ENCODE data around the gene PIGN.

Gene PIGN

DNA sequence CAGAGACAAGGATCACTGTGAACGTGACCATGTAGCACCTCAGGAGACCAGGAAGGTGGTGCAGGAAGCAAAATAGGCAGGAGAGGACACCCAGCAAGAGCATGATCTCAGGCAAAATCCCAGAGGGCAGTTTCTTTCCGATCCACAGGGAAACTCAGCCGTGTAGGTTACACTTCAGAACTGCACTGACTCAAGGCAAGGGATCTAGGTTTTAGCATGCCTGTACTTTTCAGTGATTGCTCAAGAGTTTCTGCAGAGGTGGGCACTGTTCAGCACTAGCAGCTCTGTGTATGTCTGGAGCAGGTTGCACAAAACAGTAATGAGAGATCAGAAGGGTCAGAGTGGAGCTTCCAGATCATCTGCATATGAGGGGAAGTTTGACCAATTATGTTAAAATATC lies 177.3 kb downstream of the PIGN start:
- DNase-seq (ENCODE audit: low spot score), result no peak

DNA sequence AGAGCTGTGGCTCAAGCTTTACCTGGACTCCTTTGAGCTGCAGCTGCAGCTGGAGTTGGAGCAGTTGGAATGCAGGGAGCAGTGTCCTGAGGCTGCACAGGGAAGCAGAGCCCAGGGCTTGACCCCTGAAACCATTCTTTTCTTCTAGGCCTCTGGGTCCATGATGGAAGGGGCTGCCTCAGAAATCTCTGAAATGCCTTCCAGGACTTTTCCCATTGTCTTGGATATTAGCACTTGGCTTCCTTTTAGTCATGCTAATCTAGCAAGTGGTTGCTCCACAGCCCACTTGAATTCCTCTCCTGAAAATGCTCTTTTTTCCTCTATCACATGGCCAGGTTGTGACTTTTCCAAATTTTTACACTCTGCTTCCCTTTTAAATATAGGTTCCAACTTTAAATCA lies 185.5 kb downstream of the PIGN start:
- DNase-seq (ENCODE audit: low spot score), result no peak

DNA sequence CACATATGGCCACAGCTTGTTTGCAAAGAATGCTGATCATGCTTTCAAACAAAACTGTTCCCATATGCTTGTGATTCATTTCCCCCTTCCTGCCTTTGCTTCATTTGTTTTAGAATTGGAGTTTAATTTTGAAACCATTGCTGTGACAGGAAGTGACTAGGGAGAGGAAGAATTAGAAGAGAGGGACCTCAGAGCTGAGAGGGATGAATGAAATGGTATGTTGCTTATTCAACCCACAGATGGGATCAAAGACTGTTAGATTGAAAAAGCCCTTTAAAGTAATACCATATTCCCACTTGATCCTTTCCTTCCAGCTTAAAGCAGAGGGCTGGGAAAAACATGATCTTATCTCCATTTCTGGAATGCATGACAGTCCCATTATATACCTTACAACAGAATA lies 187.9 kb downstream of the PIGN start:
- DNase-seq (ENCODE audit: low spot score), result no peak

DNA sequence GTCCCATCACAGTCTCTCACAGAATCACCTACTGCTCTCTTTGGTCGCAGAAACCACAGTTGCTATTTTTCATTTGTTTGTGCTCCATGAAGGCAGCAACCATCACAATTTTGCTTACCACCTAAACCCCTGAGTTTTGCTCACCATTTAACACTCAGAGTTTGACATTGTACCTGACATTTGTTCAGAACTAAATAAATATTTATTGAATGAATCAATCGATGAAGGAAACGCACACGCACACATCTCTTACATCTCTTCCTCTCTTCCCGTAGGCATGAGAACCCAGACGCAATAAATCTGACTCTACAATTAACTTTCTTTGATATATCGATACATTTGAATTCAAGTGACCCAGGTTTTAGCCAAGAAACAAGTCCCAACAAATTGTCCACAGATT lies 188.5 kb downstream of the PIGN start:
- DNase-seq (ENCODE audit: low spot score), result no peak

DNA sequence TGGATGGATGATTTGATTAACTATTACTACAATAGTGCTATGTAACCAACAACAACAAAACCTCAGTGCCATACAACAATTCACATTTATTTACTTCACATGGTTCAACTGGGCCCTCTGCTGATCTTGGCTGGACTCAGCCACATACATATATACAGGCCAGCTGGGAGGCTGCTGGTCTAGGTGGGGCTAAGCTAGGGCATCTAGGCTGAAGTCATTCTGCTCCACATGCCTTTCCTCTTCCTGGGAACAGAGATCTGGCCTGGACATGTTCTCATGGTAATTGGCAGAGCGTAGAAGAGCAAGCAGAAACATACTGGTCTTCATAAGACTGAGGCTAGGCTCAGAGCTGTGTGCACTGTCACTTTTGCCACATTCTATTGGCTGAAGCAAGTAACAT lies 191.2 kb downstream of the PIGN start:
- no peak for DNase-seq (ENCODE audit: low spot score)

DNA sequence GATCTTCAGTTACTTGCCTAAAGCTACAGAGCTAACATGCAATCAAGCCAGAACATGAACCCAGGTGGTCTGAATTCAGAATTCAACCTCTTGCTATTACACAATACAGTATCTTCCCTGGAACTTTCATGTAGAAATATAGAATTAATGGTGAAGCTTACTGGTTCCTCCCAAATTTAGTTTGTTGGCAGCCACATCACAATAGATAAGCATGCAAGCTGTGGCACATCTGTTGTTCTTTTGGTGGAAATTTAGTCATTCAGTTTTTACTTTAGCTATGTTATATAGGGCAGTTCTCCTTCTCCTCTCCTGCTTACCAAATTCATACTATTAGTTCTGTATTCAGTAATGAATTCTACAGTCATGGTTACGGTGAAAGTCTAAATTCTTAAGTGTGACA lies 193.0 kb downstream of the PIGN start:
- peak; percentile 12 for DNase-seq (ENCODE audit: low spot score)

DNA sequence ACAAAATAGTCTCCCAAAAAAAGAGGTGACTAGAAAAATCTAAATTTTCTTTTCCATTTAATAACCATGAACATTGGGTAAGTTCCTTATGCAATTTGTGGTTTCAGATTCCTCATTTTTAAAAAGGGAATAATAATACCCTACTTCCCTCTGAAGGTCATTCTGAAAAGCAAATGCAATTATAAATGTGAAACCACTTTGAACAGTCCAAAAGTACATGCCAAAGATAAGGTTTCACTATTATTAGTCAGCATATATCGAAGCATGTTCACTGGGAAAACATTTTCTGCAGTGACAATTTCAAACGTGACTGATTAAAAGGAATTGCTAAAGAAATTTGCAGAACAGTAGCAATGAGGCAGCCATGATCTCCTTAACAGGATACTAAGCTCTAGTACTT lies 193.9 kb downstream of the PIGN start:
- DNase-seq (ENCODE audit: low spot score), result no peak

DNA sequence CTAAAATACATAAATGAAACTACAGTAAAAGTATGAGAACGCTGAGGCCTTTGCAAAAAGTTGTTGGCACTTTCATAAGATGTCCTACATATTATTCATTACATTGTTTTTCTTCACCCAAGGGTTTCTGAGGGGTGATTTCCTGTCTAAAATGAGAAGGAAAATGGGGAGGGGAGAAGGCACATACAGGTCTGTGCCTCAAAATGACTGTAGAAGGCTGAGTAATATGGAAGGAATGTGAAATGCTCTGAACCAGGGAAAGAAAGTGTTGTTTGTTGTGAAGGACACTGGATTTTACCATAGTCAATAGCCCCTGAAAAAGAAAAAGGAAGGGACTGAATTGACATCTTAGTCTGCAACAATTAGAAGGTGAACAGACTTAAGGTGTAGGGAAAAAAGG lies 194.6 kb downstream of the PIGN start:
- no peak for DNase-seq (ENCODE audit: low spot score)

DNA sequence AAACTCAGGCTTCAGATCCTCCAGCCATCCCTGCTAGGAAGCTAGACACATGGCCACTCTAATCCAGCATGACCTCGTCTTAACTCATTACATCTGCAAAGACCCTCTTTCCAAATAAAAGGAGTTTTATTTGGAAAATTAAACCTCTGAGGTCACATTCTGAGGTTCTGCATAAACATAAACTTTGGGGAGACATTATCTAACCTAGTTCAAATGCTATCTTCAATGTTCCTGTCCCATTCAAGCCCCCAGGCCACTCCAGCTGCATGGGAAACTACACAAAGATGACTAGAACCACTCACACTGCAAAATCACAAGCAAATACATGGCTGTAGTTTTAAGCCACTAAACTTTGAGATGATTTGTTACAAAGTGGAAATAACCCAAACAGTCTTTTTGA lies 195.0 kb downstream of the PIGN start:
- no peak for DNase-seq (ENCODE audit: low spot score)

DNA sequence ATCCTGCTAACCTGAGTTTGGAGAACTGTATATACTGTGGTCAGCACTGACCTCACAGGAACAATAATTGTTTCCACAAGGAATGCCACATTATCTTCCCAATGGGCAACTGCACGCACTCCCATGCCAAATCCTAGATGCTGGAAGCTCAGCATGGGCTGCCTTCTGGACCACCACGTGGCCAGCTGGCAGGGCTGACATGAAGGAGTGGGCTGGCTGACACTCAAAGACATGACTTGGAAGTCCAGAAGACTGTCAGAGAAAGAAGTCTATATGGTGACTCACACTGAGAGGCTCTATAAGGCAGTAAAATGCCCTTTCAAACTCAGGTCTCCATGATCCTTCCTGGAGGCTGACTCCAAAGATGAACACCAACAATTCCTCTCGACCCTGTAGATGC lies 195.7 kb downstream of the PIGN start:
- DNase-seq (ENCODE audit: low spot score), result peak; percentile 79
